ACHN (cell line): Measurements from ENCODE around the gene OLFML3.
A peak's percentile ranks its signal among the peaks of the same experiment; 100 is the strongest.
"Not testable (repeated sequence)": the region's sequence is repeated elsewhere in the genome, so short reads cannot be mapped to it uniquely, and the experiment has no call there.

Experiments used
- DNase-seq: peaks from one replicate; pipeline ENCODE4 v3.0.0-alpha.2; 2015
- in situ Hi-C: cut with HindIII; loops from 2 replicates; pipeline ENCODE4 v1.10.0; 2017; ENCODE audit warnings: low sequenced_read_pairs, low pct_ligation_motif_present, low pct_unique_long_range_greater_than_20kb

Gene OLFML3

GRCh38 chr1:113946678-113947387, 32.4 kb upstream of the OLFML3 start:
- no peak for DNase-seq
- in situ Hi-C loops: no loop called here

DNA sequence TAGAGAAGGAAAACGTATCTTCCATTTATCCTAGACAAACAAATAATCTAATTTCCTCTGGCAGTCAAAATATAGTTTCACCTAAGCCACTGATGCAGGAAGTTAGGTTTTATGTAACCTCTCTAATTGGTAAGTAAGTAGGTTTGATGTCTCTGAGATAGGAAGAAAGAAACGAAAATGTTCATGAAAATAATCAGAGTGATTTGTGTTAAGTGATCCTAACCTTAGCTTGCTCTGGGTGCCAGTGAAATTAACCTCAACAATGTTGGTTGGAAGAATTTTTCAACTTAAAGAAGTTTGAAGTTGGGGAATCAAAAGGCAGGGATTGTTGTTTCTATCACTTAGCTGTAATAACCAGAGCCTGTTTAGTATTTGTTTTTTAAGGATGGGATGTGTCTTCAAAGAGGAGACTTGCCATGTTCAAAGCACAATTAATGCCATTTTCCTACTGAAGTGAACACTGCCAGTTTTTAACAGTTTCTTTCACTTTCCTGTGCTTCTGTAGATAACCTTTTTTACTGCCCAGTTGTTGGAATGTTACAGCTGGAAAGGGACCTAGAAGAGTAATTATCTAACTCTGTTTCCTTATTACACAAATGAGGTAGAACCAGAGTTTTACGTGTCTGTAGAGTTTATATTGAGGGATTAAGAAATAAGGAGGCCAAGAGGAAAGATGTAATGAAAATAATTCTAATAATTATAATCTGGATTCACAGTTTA, 31.7 kb upstream of the OLFML3 start:
- in situ Hi-C loops: no loop called here

DNA sequence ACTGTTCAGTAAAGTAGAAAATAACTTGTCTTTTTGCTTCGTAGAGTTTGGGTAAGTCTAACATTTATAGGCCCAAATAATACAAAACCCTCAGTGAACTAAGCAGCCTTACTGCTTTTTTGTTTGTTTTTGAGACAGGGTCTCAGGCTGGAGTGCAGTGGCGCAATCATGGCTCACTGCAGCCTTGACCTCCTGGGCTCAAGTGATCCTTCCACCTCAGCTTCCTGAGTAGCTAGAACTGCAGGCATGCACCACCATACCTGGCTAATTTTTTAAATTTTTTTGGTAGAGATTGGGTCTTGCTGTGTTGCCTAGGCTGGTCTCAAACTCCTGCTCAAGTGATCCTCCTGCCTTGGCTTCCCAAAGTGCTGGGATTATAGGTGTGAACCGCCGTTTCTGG, 31.1 kb upstream of the OLFML3 start:
- in situ Hi-C loops, DNase-seq: not testable (repeated sequence)

More for the DNA sequence above, 31.7 kb upstream of the OLFML3 start:
- DNase-seq: no peak

DNA sequence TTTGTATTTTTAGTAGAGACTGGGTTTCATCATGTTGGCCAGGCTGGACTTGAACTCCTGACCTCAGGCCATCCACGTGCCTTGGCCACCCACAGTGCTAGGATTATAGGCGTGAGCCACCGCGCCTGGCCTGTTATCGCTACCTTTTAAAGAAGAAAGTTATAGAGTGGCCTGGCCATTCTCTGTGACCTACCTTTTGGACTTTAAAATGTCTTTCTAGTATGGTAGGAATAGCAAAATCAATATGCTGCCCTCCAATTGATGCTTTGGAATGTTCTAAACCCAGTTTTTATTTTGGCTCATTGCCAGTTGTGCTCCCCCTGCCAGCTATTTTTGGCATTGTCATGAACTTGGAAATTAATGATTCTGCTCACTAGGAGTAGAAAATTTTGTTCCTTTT, 30.3 kb upstream of the OLFML3 start:
- peak; percentile 7 for DNase-seq
- in situ Hi-C loops: no loop called here

DNA sequence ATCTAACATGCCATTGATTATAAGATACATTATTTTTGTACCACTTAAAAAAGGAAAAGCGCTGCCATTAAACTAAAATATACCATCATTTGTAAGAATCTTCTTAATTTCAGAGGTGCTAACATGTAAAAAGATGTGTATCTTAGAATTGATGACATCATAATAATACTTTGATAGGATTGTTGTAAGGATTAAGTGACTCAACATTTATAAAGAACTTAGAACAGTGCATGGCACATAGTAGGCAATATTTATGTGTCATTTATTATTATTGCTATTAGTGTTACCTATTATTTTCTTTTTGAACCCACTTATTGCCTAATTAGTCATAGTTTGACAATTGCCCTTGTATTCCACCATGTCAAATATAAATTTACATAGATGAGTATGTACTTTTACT, 28.4 kb upstream of the OLFML3 start:
- in situ Hi-C loops: no loop called here
- DNase-seq: no peak

GRCh38 chr1:113951719-113952118, 27.6 kb upstream of the OLFML3 start:
- in situ Hi-C loops: no loop called here
- no peak for DNase-seq

DNA sequence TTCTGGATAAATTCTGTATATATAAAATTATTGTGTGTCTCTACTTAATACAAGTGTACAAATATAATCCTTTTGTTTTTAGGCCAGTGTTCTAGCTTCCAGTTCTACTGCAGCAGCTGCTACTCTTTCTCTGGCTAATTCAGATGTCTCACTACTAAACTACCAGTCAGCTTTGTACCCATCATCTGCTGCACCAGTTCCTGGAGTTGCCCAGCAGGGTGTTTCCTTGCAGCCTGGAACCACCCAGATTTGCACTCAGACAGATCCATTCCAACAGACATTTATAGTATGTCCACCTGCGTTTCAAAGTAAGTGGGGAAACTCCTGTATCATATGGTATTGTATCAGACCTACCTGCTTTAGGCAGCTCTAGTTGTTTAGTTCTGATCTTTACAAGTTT, 21.3 kb upstream of the OLFML3 start:
- in situ Hi-C loops: no loop called here
- DNase-seq: no peak

DNA sequence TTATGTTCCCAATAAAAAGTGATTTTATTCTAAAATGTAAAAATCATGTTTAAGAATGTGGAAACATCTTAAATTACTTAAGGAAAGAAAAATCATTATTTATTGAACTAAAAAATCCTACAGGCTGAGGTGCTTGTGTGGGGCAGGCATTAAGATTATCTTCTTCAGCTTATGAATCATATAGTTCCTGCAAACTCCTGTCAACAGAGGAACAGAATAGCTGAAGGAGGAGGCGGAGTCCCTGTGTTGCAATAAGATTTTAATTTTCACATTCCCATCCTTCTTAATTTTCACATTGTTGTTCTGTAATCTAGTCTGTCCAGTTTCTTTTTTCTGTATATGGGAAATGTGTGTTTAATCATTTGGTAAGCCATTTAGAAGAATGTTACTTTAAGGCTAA, 20.6 kb upstream of the OLFML3 start:
- no peak for DNase-seq
- in situ Hi-C loops: no loop called here

DNA sequence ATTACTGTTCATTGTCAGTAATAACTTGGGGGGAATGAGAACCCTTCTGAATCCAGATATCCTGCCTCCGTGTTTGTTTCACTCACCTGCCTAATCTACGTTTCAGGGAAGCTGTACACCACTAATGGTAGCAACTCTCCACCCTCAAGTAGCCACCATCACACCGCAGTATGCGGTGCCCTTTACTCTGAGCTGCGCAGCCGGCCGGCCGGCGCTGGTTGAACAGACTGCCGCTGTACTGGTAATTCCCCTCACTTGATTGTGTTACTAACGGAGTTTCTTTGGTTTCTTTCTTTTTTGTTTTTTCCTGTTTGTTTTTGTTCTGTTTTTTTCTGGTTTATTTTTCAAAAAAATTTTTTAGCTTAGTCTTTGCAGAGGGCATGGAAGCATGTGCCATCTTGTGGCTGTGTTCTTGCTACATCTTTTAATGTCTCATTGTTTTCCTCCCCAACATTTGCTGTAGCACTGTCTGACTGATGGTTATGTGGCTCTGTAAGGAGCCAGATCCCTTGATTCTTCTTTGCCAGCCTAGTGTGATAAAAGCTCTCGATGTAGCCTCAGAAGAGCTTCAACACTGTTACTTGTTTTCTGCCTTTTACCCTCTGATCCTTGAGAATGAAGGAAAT, 15.9 kb upstream of the OLFML3 start:
- DNase-seq: no peak
- in situ Hi-C loops: no loop called here

GRCh38 chr1:113965703-113966412, 13.4 kb upstream of the OLFML3 start:
- no peak for DNase-seq
- in situ Hi-C loops: no loop called here

DNA sequence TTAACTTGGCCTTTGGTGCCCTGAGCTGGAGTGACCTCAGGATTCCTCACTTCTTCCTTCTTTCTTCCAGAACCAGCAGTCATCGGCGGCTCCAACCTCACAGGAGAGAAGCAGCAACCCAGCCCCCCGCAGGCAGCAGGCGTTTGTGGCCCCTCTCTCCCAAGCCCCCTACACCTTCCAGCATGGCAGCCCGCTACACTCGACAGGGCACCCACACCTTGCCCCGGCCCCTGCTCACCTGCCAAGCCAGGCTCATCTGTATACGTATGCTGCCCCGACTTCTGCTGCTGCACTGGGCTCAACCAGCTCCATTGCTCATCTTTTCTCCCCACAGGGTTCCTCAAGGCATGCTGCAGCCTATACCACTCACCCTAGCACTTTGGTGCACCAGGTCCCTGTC, 6.3 kb upstream of the OLFML3 start:
- in situ Hi-C loops: no loop called here
- no peak for DNase-seq

GRCh38 chr1:113975211-113975895, 3.9 kb upstream of the OLFML3 start:
- DNase-seq: no peak
- in situ Hi-C loops: no loop called here

DNA sequence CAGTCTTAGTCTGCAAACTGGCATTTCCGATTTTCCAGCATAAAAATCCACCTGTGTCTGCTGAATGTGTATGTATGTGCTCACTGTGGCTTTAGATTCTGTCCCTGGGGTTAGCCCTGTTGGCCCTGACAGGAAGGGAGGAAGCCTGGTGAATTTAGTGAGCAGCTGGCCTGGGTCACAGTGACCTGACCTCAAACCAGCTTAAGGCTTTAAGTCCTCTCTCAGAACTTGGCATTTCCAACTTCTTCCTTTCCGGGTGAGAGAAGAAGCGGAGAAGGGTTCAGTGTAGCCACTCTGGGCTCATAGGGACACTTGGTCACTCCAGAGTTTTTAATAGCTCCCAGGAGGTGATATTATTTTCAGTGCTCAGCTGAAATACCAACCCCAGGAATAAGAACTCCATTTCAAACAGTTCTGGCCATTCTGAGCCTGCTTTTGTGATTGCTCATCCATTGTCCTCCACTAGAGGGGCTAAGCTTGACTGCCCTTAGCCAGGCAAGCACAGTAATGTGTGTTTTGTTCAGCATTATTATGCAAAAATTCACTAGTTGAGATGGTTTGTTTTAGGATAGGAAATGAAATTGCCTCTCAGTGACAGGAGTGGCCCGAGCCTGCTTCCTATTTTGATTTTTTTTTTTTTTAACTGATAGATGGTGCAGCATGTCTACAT, 2.5 kb upstream of the OLFML3 start:
- in situ Hi-C loops: no loop called here
- peak; percentile 58 for DNase-seq

GRCh38 chr1:113977906-113978305, 1.4 kb upstream of the OLFML3 start:
- in situ Hi-C loops: no loop called here
- no peak for DNase-seq

- in situ Hi-C loops: no loop called here
Observed at GRCh38 chr1:113980110-113980509, 836 bp downstream of the OLFML3 start.

GRCh38 chr1:113981962-113982931, 3.0 kb downstream of the OLFML3 start:
- in situ Hi-C loops: no loop called here
- no peak for DNase-seq

More at GRCh38 chr1:113980110-113980509, 836 bp downstream of the OLFML3 start:
- no peak for DNase-seq

DNA sequence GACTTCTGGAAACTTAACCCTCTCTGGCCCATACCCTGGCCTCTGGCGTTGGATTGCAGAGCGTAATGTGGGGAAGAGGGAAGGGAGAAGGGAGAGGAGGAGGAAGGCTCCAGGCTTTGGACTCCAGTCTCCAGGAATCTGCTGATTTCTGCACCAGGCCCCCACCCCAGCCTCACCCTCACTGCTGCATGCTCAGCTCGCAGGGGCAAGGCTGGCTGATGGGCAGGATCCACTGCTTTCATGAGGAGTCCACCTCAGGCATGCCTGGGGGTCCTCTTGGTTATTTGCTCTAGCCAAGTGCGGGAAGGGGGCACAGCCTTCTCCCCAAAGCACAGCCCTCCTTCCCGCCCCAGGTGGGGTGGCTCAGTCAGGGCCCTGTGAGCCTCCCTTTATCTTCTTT, 3.7 kb downstream of the OLFML3 start:
- in situ Hi-C loops: no loop called here
- DNase-seq: no peak
